Naive B cell (primary cell): ENCODE data around the gene CRISP2. TPM values are rescaled to one million over a fixed set of nuclear protein-coding genes. Genes with fewer than 3 reads are reported as not detected.
"Not testable (repeated sequence)": the region's sequence is repeated elsewhere in the genome, so short reads cannot be mapped to it uniquely, and the experiment has no call there.

Source experiments
- ATAC-seq, 2 donors: fragments of 150-1000 bp; cut with Tn5 transposase; 2 replicates each; pipeline ENCODE4 v1.10.0; 2021; ENCODE audit warnings: low read depth in 2 of 2, mild to moderate bottlenecking in 2 of 2, moderate library complexity in 2 of 2
- DNase-seq: peaks from one replicate; pipeline ENCODE4 v3.0.0; 2022
- H3K27ac Mint-ChIP-seq, 6 donors: one replicate each; pipeline ENCODE4 v1.8.0; 2020 to 2022; ENCODE audit warnings: mild to moderate bottlenecking in 6 of 6, mixed read lengths in 6 of 6, moderate library complexity in 5 of 6, inconsistent platforms in 2 of 6
- H3K27me3 Mint-ChIP-seq, 3 donors: one replicate each; pipeline ENCODE4 v1.8.0; 2021 to 2022; ENCODE audit warnings: mixed read lengths in 3 of 3, mild to moderate bottlenecking in 1 of 3
- H3K36me3 Mint-ChIP-seq, 2 donors: one replicate each; pipeline ENCODE4 v1.8.0; 2020 to 2022; ENCODE audit warnings: mixed read lengths in 2 of 2, inconsistent platforms in 1 of 2, mild to moderate bottlenecking in 1 of 2
- H3K4me1 Mint-ChIP-seq, 3 donors: one replicate each; pipeline ENCODE4 v1.8.0; 2020 to 2022; ENCODE audit warnings: mixed read lengths in 3 of 3, inconsistent platforms in 1 of 3, mild to moderate bottlenecking in 1 of 3, moderate library complexity in 1 of 3
- H3K4me3 Mint-ChIP-seq, 8 donors: one replicate each; pipeline ENCODE4 v1.8.0; 2020 to 2022; ENCODE audit warnings: mild to moderate bottlenecking in 8 of 8, mixed read lengths in 8 of 8, moderate library complexity in 8 of 8, inconsistent platforms in 2 of 8
- H3K9me3 Mint-ChIP-seq, 7 donors: one replicate each; pipeline ENCODE4 v1.8.0; 2020 to 2022; ENCODE audit warnings: mixed read lengths in 7 of 7, mild to moderate bottlenecking in 5 of 7, inconsistent platforms in 2 of 7, moderate library complexity in 1 of 7
- polyA plus RNA-seq, 6 donors: library from polyadenylated mRNA; unstranded; fragments of 300-500 nt; fragmentation: Illumina TruSeq; gene quantifications; one replicate each; pipeline ENCODE4 v1.2.3, GENCODE V29; 2021; ENCODE audit warnings: low read depth in 6 of 6

Gene CRISP2
- polyA plus RNA-seq = not detected

GRCh38 chr6:49713346-49713745 is at the start of gene CRISP2:
TSS of gene CRISP2 (minus strand) at chr6:49713543. CDS start at chr6:49709196, 4,347 bp downstream.
- no peak within 1 kb of the TSS for H3K4me3 Mint-ChIP-seq
- no peaks in the 10 kb centered on the region for H3K27me3 Mint-ChIP-seq
- no peak for ATAC-seq
- DNase-seq = no peak
- H3K36me3 Mint-ChIP-seq = no peaks in the 10 kb centered on the region
- no peaks in the 10 kb centered on the region for H3K4me1 Mint-ChIP-seq
- no peak within 1 kb of the TSS for H3K27ac Mint-ChIP-seq
- peaks cover 0 to 8% (median 4%) of the 10 kb centered on the region in 7 donors for H3K9me3 Mint-ChIP-seq

- H3K27ac Mint-ChIP-seq = peak within 1 kb of the TSS in 1 of 6 donors; percentile 5
- no peaks in the 10 kb centered on the region for H3K27me3 Mint-ChIP-seq
- peaks cover 0 to 5% (median 0%) of the 10 kb centered on the region in 7 donors for H3K9me3 Mint-ChIP-seq
- no peaks in the 10 kb centered on the region for H3K4me1 Mint-ChIP-seq
- no peak within 1 kb of the TSS for H3K4me3 Mint-ChIP-seq
- ATAC-seq = no peak
- no peak for DNase-seq
- H3K36me3 Mint-ChIP-seq = no peaks in the 10 kb centered on the region
Observed at GRCh38 chr6:49744259-49744658, 30.9 kb upstream of the CRISP2 start, which contains the start of gene CRISP3. TSS of gene CRISP3 (minus strand) at chr6:49744388. CDS start at chr6:49744367, 21 bp downstream.

- DNase-seq = no peak
- Mint-ChIP-seq H3K4me3 (no peak overlapping the region), H3K9me3 (peaks cover 0 to 5% (median 0%) of the 10 kb centered on the region in 7 donors), H3K36me3 (no peaks in the 10 kb centered on the region), H3K27me3 (no peaks in the 10 kb centered on the region), H3K27ac (no peak overlapping the region), H3K4me1 (no peaks in the 10 kb centered on the region)
- no peak for ATAC-seq
Observed at GRCh38 chr6:49743429-49743828, 30.1 kb upstream of the CRISP2 start.

GRCh38 chr6:49739423-49739822 is 26.1 kb upstream of the CRISP2 start:
- H3K4me3 Mint-ChIP-seq = no peak overlapping the region
- peaks cover 0 to 5% (median 0%) of the 10 kb centered on the region in 7 donors for H3K9me3 Mint-ChIP-seq
- H3K27me3 Mint-ChIP-seq = no peaks in the 10 kb centered on the region
- DNase-seq = no peak
- H3K36me3 Mint-ChIP-seq = no peaks in the 10 kb centered on the region
- no peak for ATAC-seq
- H3K4me1 Mint-ChIP-seq = no peaks in the 10 kb centered on the region
- H3K27ac Mint-ChIP-seq = no peak overlapping the region

- Mint-ChIP-seq H3K27me3 (no peaks in the 10 kb centered on the region), H3K9me3 (peaks cover 0 to 5% (median 0%) of the 10 kb centered on the region in 7 donors), H3K36me3 (no peaks in the 10 kb centered on the region), H3K27ac (no peak overlapping the region), H3K4me1 (no peaks in the 10 kb centered on the region), H3K4me3 (no peak overlapping the region)
- DNase-seq (no peak), ATAC-seq (no peak)
Observed at GRCh38 chr6:49736017-49736508, 22.7 kb upstream of the CRISP2 start.

- H3K4me1 Mint-ChIP-seq = no peaks in the 10 kb centered on the region
- no peak overlapping the region for H3K4me3 Mint-ChIP-seq
- no peaks in the 10 kb centered on the region for H3K27me3 Mint-ChIP-seq
- no peak overlapping the region for H3K27ac Mint-ChIP-seq
- ATAC-seq (no peak), DNase-seq (no peak)
- no peaks in the 10 kb centered on the region for H3K36me3 Mint-ChIP-seq
- H3K9me3 Mint-ChIP-seq = peaks cover 0 to 5% (median 2%) of the 10 kb centered on the region in 7 donors
Observed at GRCh38 chr6:49733680-49734079, 20.3 kb upstream of the CRISP2 start.

- Mint-ChIP-seq H3K4me1 (no peaks in the 10 kb centered on the region), H3K9me3 (peaks cover 0 to 5% (median 0%) of the 10 kb centered on the region in 7 donors), H3K27me3 (no peaks in the 10 kb centered on the region), H3K27ac (no peak overlapping the region), H3K36me3 (no peaks in the 10 kb centered on the region), H3K4me3 (no peak overlapping the region)
- no peak for ATAC-seq
- no peak for DNase-seq
Observed at GRCh38 chr6:49732781-49733180, 19.4 kb upstream of the CRISP2 start.

- no peak overlapping the region for H3K27ac Mint-ChIP-seq
- peaks cover 0 to 7% (median 4%) of the 10 kb centered on the region in 7 donors for H3K9me3 Mint-ChIP-seq
- no peaks in the 10 kb centered on the region for H3K36me3 Mint-ChIP-seq
- H3K4me3 Mint-ChIP-seq = no peak overlapping the region
- H3K27me3 Mint-ChIP-seq = no peaks in the 10 kb centered on the region
- ATAC-seq (no peak), DNase-seq (no peak)
- no peaks in the 10 kb centered on the region for H3K4me1 Mint-ChIP-seq
Observed at GRCh38 chr6:49730251-49730650, 16.9 kb upstream of the CRISP2 start.

GRCh38 chr6:49723917-49724316 is 10.6 kb upstream of the CRISP2 start:
- not testable (repeated sequence) for ATAC-seq, H3K27ac Mint-ChIP-seq, H3K4me3 Mint-ChIP-seq, DNase-seq, H3K4me1 Mint-ChIP-seq, H3K27me3 Mint-ChIP-seq, H3K36me3 Mint-ChIP-seq
- H3K9me3 Mint-ChIP-seq = peaks cover 4 to 12% (median 6%) of the 10 kb centered on the region in 7 donors

GRCh38 chr6:49721297-49721696 is 8.0 kb upstream of the CRISP2 start:
- Mint-ChIP-seq H3K4me1 (no peaks in the 10 kb centered on the region), H3K9me3 (peaks cover 4 to 12% (median 8%) of the 10 kb centered on the region in 7 donors), H3K4me3 (no peak overlapping the region), H3K27me3 (no peaks in the 10 kb centered on the region), H3K27ac (no peak overlapping the region), H3K36me3 (no peaks in the 10 kb centered on the region)
- ATAC-seq (no peak), DNase-seq (no peak)

- Mint-ChIP-seq H3K27ac (no peak overlapping the region), H3K27me3 (no peaks in the 10 kb centered on the region), H3K36me3 (no peaks in the 10 kb centered on the region), H3K4me1 (no peaks in the 10 kb centered on the region), H3K4me3 (no peak overlapping the region), H3K9me3 (peaks cover 0 to 12% (median 7%) of the 10 kb centered on the region in 7 donors)
- ATAC-seq (no peak), DNase-seq (no peak)
Observed at GRCh38 chr6:49720372-49720771, 7.0 kb upstream of the CRISP2 start.

GRCh38 chr6:49698478-49698877 is 14.9 kb downstream of the CRISP2 start:
- DNase-seq (no peak), ATAC-seq (no peak)
- Mint-ChIP-seq H3K4me3 (no peak overlapping the region), H3K27ac (no peak overlapping the region), H3K9me3 (peaks cover 3 to 19% (median 12%) of the 10 kb centered on the region in 7 donors), H3K4me1 (no peaks in the 10 kb centered on the region), H3K36me3 (no peaks in the 10 kb centered on the region), H3K27me3 (no peaks in the 10 kb centered on the region)

GRCh38 chr6:49693512-49693911 is 19.8 kb downstream of the CRISP2 start:
- H3K4me3 Mint-ChIP-seq = no peak overlapping the region
- no peaks in the 10 kb centered on the region for H3K4me1 Mint-ChIP-seq

GRCh38 chr6:49692534-49692933 is 20.8 kb downstream of the CRISP2 start:
- H3K4me3 Mint-ChIP-seq = no peak overlapping the region
- H3K27me3 Mint-ChIP-seq = no peaks in the 10 kb centered on the region
- no peak overlapping the region for H3K27ac Mint-ChIP-seq
- H3K9me3 Mint-ChIP-seq = peaks cover 4 to 29% (median 12%) of the 10 kb centered on the region in 7 donors
- no peaks in the 10 kb centered on the region for H3K36me3 Mint-ChIP-seq
- ATAC-seq = no peak
- no peaks in the 10 kb centered on the region for H3K4me1 Mint-ChIP-seq
- DNase-seq = no peak

More at GRCh38 chr6:49693512-49693911, 19.8 kb downstream of the CRISP2 start:
- DNase-seq (no peak), ATAC-seq (no peak)
- no peaks in the 10 kb centered on the region for H3K27me3 Mint-ChIP-seq
- H3K27ac Mint-ChIP-seq = no peak overlapping the region
- H3K9me3 Mint-ChIP-seq = peaks cover 4 to 29% (median 10%) of the 10 kb centered on the region in 7 donors
- no peaks in the 10 kb centered on the region for H3K36me3 Mint-ChIP-seq
